NCI-H146 treated with DMSO at 0.1 percent for 48 hours (cell line): ENCODE results near the gene CASTOR2.
"Not testable (repeated sequence)": the region's sequence is repeated elsewhere in the genome, so short reads cannot be mapped to it uniquely, and the experiment has no call there.

Experiments
- DNase-seq: peaks from one replicate; lab custom pipeline; 2025; ENCODE audit not compliant: unreplicated experiment; lab: John Stamatoyannopoulos, UW

Gene CASTOR2

DNA sequence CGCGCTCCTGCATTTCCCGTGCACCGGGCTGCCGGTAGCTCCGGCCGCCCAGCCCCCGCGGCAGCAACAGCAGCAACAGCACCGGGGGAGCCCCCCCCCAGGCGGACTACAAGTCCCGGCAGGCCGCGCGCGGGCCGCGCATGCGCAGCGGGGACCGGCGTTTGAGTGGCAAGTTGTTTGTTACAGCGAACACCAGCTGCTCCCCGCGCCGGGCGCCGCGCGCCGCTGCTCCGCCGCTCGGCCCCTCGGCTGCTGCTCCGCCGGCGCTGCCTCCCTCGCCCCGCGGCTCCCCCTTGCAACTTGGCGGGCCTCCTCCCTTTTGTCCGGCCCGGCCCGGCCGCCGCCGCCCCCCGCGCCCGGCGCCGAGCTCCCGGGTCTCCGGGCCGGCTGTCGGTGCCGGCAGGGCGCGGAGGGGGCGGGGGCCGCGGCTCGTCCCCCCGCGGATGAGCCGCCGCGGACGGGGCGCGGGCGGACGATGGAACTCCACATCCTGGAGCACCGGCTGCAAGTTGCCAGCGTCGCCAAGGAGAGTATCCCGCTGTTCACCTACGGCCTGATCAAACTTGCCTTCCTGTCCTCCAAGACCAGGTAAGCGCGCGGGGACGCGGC lies at the start of gene CASTOR2:
Gene CASTOR2 (plus strand): TSS at position 195 of the 609 bp plus-strand sequence. CDS start 281 bp downstream, at position 476.
- DNase-seq = peak; percentile 2

DNA sequence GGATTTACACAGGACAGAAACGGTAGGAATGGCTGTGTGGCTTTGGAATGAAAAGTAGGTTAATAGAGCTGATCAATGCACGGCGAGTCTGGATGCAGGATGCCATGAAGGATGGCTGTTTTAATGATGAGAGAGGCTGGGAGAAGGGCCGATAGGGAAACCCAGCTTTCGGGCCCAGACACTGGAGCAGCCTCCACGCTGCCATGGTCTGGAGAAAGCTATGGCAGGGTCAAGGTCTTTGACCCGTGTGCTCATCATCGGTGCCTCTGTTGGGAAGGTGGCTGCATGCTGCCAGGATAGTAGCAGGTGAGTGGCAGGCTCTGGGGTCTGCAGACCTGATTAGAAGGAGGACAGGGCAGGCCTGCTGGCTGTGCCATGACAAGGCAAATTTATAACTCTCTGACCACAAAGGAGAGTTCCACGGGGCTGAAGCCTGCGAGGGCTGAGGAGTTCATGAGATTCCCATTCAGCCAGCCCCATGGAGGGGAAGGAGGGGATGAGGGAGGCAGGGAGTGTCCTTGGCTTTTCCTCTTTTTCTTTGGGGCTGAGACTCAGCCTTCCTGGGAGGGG lies 42.1 kb upstream of the CASTOR2 start:
- not testable (repeated sequence) for DNase-seq

- not testable (repeated sequence) for DNase-seq
Measured at GRCh38 chr7:74923644-74924043, 40.9 kb upstream of the CASTOR2 start.

- DNase-seq = not testable (repeated sequence)
Measured at GRCh38 chr7:74926968-74927367, 37.5 kb upstream of the CASTOR2 start.

DNA sequence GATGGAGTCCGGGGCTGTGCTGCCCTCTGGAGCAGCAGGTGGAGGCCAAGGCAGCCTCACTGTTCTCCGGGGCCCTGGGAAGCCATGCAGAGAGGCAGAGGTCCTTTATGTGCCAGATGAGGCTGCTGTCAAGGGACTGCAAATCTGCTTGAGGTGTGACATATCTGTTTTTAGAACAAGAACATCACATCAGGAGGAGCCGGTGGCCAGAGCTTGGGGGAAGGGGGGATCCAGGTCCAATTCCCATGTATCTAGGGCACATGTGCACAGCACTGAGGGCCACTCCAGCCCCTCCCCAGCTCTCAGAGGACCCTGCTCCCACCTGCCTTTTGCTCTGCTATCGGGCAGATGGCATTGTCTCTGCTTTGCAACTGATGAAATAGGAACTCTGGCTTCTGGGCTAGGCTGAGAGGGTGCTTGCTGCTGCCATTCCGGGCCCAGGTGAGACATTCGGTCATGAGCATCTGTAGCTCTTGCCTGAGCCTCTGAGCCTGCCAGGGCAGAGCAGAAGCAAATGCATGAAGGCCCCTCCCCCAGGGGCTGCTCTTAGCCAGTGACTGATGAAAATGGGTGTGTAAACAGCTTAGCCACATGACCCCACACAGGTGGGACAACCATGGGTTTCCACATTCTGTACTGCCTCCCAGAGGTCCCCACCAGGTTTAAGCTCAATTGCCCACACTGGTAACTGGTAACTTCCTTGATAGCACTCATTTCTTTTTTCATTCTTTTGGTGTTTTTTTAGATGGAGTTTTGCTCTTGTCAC lies 32.8 kb upstream of the CASTOR2 start:
- not testable (repeated sequence) for DNase-seq

DNA sequence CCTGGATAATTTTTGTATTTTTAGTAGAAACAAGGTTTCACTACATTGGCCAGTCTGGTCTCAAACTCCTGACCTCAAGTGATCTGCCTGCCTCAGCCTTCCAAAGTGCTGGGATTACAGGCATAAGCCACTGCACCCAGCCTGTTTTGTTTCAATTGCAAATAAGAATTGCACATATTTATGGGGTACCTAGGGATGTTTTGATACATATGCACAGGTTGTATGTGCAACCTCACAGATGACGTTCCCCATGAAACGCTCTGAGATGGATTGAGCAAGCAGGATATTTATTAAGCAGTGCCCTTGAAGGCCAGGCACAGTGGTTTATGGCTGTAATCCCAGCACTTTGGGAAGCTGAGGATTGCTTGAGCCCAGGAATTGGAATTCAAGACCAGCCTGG lies 25.1 kb upstream of the CASTOR2 start:
- not testable (repeated sequence) for DNase-seq

DNA sequence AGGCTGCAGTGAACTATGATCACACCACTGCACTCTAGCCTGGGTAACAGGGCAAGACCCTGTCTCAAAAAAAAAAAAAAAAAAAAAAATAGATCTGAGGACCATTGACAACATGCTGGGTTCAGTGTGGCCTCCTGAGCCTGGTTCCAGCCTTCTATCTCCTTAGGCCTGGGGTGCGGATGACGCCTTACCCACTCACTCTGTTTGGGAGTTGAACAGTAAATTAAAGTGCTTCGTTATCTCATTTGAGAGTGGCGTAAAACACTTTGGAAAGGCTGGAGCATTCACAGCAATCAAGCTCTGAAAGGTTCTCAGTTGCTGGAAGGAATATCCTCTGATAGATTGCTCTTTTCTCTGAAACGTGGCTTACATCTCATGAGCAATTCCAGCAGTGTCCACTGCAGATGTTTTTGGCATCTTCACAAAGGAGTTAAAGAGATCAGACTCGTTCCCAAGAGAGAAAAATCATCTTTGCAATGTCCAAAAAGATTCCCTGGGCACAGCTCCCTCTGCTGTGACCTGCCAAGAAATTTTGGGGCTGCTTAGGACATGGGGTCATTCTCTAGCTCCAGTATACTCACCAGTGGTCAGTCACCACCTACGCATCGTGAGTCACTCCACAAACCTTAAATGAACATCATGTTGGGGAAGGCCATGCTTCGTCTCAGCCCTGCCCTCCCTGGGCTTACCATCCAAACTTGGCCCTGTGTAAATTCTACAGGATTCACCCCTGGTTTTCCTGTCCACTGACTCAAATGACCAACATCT lies 23.0 kb upstream of the CASTOR2 start:
- DNase-seq = not testable (repeated sequence)

- not testable (repeated sequence) for DNase-seq
Measured at GRCh38 chr7:74943923-74944322, 20.6 kb upstream of the CASTOR2 start.

DNA sequence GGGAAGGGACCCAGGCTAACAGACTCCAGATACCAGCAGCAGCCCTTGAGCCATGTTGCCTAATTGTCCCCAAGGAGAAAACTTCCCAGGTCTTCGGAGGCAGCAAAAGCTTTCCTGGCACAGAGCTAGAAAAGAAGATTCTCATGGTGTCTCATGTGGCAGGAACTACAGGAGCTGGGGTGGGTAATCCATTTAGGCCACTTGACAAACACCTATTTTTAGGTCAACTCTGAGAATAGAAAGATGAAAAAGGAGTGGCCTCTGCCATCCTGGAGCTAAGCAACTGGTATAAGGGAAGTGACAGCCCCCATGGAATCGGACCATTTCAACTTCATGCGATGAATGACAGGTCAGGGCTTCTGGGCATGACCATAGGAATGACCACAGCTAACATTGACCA lies 16.8 kb upstream of the CASTOR2 start:
- not testable (repeated sequence) for DNase-seq

DNA sequence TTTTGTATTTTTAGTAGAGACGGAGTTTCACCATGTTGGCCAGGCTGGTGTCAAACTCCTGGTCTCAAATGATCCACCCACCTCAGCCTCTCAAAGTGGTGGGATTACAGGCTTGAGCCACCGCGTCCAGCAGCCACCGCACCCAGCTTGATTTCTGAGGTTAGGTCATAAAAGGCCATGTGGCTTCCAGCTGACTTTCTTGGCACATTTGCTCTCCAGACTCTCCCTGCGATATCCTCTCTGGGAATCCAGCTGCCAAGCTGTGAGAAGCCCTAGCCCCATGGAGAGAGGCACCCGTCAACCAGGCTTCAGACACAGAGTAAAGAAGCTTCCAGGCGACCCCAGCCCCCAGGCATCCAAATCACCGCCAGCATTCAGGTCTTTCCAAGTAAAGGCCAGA lies 10.7 kb upstream of the CASTOR2 start:
- not testable (repeated sequence) for DNase-seq

GRCh38 chr7:74958328-74958727 lies 6.2 kb upstream of the CASTOR2 start:
- DNase-seq = not testable (repeated sequence)

DNA sequence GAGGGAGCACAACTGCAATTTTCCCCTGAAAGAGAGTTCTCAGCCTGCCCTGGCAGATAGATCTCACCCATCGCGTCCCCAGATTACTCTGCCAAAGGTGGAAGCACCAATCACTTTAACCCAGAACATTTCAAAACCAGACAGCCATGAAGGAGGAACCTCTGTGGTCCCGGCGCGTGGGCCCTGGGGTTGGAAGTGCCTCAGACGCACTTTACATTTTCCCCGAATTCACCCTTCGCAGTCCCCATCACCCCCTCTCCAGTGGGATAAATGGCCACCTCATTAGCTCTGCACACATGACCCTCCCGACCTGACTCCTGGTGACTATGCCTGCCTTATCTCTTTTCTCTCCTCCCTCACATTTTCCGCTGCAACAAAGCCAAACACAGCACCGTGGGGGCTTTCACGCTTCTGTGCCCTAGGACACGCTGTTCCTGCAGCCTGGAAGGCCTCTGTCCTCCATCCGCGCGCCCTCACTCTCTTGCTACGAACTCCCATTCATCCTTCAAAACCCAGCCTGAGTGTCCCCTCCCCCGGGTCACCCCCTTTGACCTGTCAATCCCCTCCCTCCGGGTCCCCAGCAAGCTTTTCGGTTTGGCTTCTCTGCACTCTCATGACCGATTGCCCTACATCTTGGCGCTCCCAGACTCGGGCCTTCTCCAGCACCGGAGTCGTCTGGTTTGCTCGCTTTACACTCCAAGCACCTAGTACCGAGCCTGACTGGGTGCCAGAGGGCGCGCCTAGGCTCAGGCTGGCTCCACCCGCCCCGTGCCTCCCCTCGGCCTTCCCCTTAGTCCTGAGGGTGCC lies 598 bp upstream of the CASTOR2 start:
- DNase-seq = not testable (repeated sequence)

GRCh38 chr7:74966208-74966854 lies 1.8 kb downstream of the CASTOR2 start:
- not testable (repeated sequence) for DNase-seq

DNA sequence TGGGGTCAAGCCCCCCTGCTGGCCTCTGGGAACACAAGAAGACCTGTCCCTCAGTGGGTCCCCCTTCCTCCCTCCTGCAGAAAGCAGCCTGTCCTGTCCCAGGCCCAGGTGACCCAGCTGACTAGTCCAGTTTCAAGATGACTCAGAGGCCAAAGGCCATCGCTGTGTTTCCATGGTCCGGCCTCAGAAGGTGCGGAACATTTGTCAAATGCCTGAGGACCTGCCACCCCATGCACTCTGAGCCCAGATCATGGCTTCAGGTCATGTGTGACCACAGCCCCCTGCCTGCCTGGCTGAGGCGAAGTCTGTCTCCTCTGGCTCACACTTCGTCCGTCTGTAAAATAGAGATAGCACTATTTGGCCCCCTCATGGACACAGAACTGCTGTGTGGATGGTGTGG lies 2.4 kb downstream of the CASTOR2 start:
- not testable (repeated sequence) for DNase-seq

DNA sequence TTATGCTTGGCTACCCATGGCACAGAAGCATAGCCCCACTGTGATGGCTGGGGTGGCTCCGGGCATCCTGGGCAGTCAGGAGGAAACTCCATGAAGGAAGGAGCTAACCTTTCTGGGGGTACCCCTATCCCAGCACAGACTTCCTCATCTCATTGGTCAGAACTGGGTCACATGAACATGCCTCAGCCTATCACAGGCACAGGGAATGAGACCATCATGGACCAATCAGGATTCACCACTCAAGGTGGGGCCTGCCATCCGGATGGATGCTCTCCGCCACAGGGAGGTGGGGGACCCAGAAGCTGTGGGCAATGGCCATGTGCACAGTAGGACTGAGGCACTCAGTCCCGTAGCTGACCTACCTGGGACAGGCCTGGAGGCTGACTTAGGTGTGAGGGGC lies 6.9 kb downstream of the CASTOR2 start:
- not testable (repeated sequence) for DNase-seq

GRCh38 chr7:74972377-74972776 lies 7.9 kb downstream of the CASTOR2 start:
- DNase-seq = not testable (repeated sequence)

DNA sequence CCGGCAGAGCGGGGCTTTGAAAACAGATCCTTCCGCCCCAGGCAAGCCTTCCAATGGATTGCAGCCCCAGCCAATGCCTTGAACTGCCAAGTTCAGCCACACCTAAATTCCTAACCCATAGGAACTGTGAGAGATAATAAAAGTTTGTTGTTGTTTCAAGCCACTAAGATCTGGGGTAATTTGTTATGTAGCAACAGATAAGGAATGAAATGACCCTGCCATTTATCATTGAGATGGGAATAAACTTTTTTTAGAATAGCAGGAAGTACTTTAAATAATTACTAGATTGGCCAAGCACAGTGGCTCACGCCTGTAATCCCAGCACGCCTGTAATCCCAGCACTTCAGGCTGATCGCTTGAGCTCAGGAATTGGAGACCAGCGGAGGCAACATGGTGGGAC lies 11.5 kb downstream of the CASTOR2 start:
- not testable (repeated sequence) for DNase-seq

DNA sequence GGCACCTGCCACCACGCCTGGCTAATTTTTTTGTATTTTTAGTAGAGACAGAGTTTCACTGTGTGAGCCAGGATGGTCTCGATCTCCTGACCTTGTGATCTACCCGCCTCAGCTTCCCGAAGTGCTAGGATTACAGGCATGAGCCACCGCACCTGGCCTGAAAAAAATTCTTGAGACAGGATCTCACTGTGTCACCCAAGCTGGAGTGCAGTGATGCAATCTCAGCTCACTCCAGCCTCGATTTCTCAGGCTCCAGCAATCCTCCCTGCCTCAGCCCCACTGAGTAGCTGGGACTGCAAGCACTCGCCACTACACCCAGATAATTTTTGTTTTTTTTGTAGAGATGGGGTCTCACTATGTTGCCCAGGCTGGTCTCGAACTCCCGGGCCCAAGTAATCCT lies 13.0 kb downstream of the CASTOR2 start:
- not testable (repeated sequence) for DNase-seq

- not testable (repeated sequence) for DNase-seq
Measured at GRCh38 chr7:74988436-74988835, 23.9 kb downstream of the CASTOR2 start.

DNA sequence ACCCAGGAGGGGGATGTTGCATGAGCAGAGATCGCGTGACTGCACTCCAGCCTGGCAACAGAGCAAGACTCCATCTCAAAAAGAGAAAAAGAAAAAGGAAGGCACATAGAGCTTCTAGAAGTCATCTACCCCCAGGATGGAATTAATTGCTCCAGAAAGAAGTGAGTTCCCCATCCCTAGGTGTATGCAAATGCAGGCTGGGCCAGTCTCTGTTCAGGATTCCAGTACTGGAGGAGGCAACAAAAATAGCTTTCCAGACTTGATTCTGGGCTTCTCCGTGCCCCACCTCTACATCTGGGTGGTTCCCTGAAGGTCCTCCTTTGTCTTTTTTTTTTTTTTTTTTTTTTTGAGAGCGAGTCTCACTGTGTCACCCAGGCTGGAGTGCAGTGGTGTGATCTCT lies 28.6 kb downstream of the CASTOR2 start:
- DNase-seq = no peak
